Measurements from ENCODE around the gene SMAD3. TPM values are rescaled to one million over a fixed set of nuclear protein-coding genes. Genes with fewer than 3 reads are reported as not detected.
"Not testable (repeated sequence)": the region's sequence is repeated elsewhere in the genome, so short reads cannot be mapped to it uniquely, and the experiment has no call there.

Gene SMAD3
- total RNA-seq, 6 experiments from 2014 or later = 9.2 to 34.0 (median 14.4) TPM

- H3K9me3 ChIP-seq = no peaks in the 10 kb centered on the region
- peak overlapping the region; percentile 54 to 63 (median 61) for H3K27ac ChIP-seq
- DNase-seq (no peak), ATAC-seq (peak in 1 of 4 donors; percentile 15)
- intact Hi-C loops (cut with DNase I) = no loop called here
- peaks cover 10 to 56% (median 23%) of the 10 kb centered on the region in 4 donors for H3K4me1 ChIP-seq
- H3K27me3 ChIP-seq = no peaks in the 10 kb centered on the region
- H3K36me3 ChIP-seq = no peaks in the 10 kb centered on the region
- 48% methylated on average over 4 of the region's 4 CpGs for WGBS (ENCODE audit: insufficient coverage, low coverage, low lambda C conversion rate, missing lambda C conversion rate)
- TF ChIP-seq, protein P1, sequence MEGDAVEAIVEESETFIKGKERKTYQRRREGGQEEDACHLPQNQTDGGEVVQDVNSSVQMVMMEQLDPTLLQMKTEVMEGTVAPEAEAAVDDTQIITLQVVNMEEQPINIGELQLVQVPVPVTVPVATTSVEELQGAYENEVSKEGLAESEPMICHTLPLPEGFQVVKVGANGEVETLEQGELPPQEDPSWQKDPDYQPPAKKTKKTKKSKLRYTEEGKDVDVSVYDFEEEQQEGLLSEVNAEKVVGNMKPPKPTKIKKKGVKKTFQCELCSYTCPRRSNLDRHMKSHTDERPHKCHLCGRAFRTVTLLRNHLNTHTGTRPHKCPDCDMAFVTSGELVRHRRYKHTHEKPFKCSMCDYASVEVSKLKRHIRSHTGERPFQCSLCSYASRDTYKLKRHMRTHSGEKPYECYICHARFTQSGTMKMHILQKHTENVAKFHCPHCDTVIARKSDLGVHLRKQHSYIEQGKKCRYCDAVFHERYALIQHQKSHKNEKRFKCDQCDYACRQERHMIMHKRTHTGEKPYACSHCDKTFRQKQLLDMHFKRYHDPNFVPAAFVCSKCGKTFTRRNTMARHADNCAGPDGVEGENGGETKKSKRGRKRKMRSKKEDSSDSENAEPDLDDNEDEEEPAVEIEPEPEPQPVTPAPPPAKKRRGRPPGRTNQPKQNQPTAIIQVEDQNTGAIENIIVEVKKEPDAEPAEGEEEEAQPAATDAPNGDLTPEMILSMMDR (IDR thresholded peaks at IDR 0.05) = no peak
- no peak for TF ChIP-seq POLR2A (IDR thresholded peaks at IDR 0.05)
- no peak overlapping the region for H3K4me3 ChIP-seq
Measured at GRCh38 chr15:67026610-67026967, 38.8 kb upstream of the SMAD3 start.

GRCh38 chr15:67028440-67028839 lies 37.0 kb upstream of the SMAD3 start:
- DNase-seq; H3K36me3 ChIP-seq; ATAC-seq; intact Hi-C loops (cut with DNase I); H3K27me3 ChIP-seq; H3K4me3 ChIP-seq; H3K9me3 ChIP-seq; H3K27ac ChIP-seq: not testable (repeated sequence)
- 100% methylated on average over 3 of the region's 3 CpGs for WGBS (ENCODE audit: insufficient coverage, low coverage, low lambda C conversion rate, missing lambda C conversion rate)
- H3K4me1 ChIP-seq = peaks cover 10 to 56% (median 23%) of the 10 kb centered on the region in 4 donors

GRCh38 chr15:67030036-67030762 lies 35.2 kb upstream of the SMAD3 start:
- peak in 1 of 4 donors; percentile 4 for ATAC-seq
- DNase-seq = no peak
- TF ChIP-seq POLR2A (IDR thresholded peaks at IDR 0.05) = no peak
- TF ChIP-seq, protein P1 (IDR thresholded peaks at IDR 0.05) = no peak
- Histone ChIP-seq H3K27me3 (no peaks in the 10 kb centered on the region), H3K4me3 (no peak overlapping the region), H3K4me1 (peaks cover 2 to 39% (median 12%) of the 10 kb centered on the region in 4 donors), H3K36me3 (no peaks in the 10 kb centered on the region), H3K9me3 (no peaks in the 10 kb centered on the region), H3K27ac (no peak overlapping the region)
- WGBS (ENCODE audit: insufficient coverage, low coverage, low lambda C conversion rate, missing lambda C conversion rate) = 82% methylated on average over 3 of the region's 5 CpGs
- intact Hi-C loops (cut with DNase I) = no loop called here

DNA sequence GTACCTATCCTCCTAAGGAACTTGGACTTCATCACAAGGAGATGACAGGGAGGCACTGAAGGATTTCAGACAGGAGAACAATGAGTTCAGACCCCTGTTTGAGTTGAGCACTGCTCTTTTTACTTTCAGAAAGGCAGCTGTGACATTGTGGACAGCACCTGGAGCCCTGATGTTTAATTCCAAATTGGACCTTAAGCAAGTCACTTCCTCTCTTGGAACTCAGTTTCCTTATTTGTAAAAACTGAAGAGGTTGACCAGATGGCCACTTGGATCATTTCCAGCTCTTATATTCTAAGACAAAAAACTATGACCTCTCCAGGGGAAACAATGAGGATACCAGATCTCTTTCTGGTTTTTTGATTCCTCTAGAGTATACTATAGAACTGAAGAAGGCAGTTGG lies 34.1 kb upstream of the SMAD3 start:
- intact Hi-C loops (cut with DNase I) = no loop called here
- Histone ChIP-seq H3K4me3 (no peak overlapping the region), H3K4me1 (peaks cover 0 to 28% (median 7%) of the 10 kb centered on the region in 4 donors), H3K27ac (no peak overlapping the region), H3K9me3 (no peaks in the 10 kb centered on the region), H3K27me3 (no peaks in the 10 kb centered on the region), H3K36me3 (no peaks in the 10 kb centered on the region)
- no peak for DNase-seq
- ATAC-seq = no peak
- TF ChIP-seq, protein P1 (IDR thresholded peaks at IDR 0.05) = no peak
- no peak for TF ChIP-seq POLR2A (IDR thresholded peaks at IDR 0.05)

DNA sequence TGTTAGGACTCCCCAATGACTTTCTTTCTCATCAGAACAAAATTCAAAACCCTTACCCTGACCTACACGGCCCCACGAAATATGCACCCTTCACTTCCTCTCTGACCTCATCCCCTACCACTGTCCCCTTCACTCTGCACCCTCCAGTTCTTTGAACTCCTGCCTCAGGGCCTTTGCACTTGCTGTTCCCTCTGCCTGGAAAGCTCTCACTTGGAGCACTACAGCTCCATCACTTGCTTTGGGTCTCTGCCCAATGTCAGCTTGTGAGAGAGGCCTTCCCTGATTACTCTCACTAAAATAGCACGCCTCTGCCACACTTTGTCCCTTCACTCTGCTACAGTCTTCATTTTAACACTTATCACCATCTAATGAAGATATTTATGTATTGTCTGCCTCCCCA lies 32.8 kb upstream of the SMAD3 start:
- ATAC-seq (no peak), DNase-seq (no peak)
- no peak overlapping the region for H3K27ac ChIP-seq
- H3K4me3 ChIP-seq = no peak overlapping the region
- H3K4me1 ChIP-seq = peaks cover 0 to 22% (median 5%) of the 10 kb centered on the region in 4 donors
- intact Hi-C loops (cut with DNase I) = no loop called here
- no peaks in the 10 kb centered on the region for H3K27me3 ChIP-seq
- WGBS (ENCODE audit: insufficient coverage, low coverage, low lambda C conversion rate, missing lambda C conversion rate) = 84% methylated on average over 3 of the region's 3 CpGs
- H3K9me3 ChIP-seq = no peaks in the 10 kb centered on the region
- TF ChIP-seq, protein P1 (IDR thresholded peaks at IDR 0.05) = no peak
- no peak for TF ChIP-seq POLR2A (IDR thresholded peaks at IDR 0.05)
- no peaks in the 10 kb centered on the region for H3K36me3 ChIP-seq
